ENCODE data around the gene THADA.

GRCh38 chr2:43522177-43522576 is 73.7 kb downstream of the THADA start:
- TF ChIP-seq EZH2phosphoT487 (IDR thresholded peaks at IDR 0.05; ENCODE audit: low read depth): no peak
- no peak for TF ChIP-seq CTCF (IDR thresholded peaks at IDR 0.05; ENCODE audit: low read depth, low read length)
